ENCODE data around the gene BEST1.
"Not testable (repeated sequence)": the region's sequence is repeated elsewhere in the genome, so short reads cannot be mapped to it uniquely, and the experiment has no call there.

The BEST1 gene

GRCh38 chr11:61949169-61950034 is 749 bp upstream of the BEST1 start:
- DNase-seq (ENCODE audit: low read depth), result no peak

GRCh38 chr11:61951484-61952135 is 1.5 kb downstream of the BEST1 start:
- DNase-seq (ENCODE audit: low read depth), result no peak

DNA sequence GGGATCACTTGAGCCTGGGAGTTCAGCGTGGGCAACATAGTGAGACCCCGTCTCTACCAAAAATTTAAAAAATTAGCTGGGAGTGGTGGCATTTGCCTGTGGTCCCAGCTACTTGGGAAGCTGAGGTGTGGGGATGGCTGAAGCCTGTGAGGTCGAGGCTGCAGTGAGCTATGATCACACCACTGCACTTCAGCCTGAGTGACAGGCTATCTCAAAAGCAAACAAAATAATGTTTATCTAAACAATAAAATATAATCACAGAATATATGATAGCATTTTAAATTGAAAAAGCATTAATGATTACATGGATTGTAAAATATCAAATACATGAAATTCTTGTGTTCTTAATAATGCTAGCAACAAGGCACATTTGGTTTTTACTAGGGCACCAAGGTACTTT is 2.7 kb downstream of the BEST1 start:
- no peak for DNase-seq (ENCODE audit: low read depth)

DNA sequence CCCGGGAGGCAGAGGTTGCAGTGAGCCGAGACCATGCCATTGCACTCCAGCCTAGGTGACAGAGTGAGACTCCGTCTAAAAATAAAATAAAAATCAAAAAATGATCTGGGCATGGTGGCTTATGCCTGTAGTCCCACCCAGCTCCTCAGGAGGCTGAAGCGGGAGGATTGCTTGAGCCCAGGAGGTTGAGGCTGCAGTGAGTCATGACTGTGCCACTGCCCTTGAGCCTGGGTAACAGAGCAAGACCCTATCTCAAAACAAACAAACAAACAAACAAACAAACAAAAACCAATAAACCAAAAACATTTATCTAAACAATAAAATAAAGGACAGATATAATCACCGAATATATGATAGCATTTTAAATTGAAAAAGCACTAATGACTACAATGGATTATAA is 3.5 kb downstream of the BEST1 start:
- DNase-seq (ENCODE audit: low read depth), result not testable (repeated sequence)

GRCh38 chr11:61954106-61954850 is 4.1 kb downstream of the BEST1 start:
- no peak for DNase-seq (ENCODE audit: low read depth)

- DNase-seq (ENCODE audit: low read depth), result no peak
Measured at GRCh38 chr11:61954851-61955421, 4.8 kb downstream of the BEST1 start.

- DNase-seq (ENCODE audit: low read depth), result no peak
Measured at GRCh38 chr11:61955422-61956135, 5.4 kb downstream of the BEST1 start.

DNA sequence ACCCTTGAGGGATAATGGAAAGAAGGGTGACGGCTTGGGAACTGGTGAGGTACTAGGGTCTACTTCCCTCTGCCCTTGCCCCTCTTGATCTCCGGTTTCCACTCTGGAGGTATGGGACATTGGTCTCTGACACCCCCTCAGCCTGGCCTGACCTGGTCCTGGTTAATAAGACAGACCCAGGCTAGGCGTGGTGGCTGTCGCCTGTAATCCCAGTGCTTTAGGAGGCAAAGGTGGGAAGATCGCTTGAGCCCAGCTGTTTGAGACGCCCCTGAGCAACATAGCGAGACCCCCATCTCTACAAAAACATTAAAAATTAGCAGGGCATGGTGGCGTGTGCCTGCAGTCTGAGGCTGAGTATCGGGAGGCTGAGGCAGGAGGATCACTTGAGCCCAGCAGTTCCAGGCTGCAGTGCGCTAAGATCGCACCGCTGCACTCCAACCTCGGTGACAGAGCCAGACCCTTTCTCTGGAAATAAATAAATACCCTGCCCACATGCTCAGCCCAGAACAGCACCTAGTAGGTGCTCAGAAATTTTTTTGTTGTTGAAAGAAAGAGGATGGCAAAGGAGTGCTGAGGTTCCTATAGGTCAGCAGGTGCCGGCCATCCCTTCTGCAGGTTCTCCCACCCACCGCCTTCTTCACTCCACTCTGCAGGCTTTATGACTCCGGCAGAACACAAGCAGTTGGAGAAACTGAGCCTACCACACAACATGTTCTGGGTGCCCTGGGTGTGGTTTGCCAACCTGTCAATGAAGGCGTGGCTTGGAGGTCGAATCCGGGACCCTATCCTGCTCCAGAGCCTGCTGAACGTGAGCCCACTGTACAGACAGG is 6.3 kb downstream of the BEST1 start:
- DNase-seq (ENCODE audit: low read depth), result no peak

- no peak for DNase-seq (ENCODE audit: low read depth)
Measured at GRCh38 chr11:61957021-61957770, 7.0 kb downstream of the BEST1 start.

DNA sequence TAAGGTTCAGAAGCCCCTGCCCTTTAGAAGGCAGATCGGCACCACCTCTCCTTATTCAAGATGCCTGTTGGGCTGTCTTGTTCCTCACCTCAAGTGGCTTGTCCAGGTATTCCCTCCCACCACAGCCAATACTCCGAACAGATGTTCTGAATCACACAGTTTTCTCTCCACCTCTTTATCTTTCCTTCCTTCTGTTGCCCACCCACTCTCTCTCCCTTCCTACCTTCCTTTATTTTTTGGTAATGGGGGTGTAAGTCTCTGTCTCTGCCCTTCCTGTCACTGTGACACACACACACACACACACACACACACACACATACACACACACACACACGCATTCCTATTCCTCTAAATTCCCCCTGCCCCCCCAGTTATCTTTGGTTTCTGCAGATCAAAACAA is 8.4 kb downstream of the BEST1 start:
- no peak for DNase-seq (ENCODE audit: low read depth)

DNA sequence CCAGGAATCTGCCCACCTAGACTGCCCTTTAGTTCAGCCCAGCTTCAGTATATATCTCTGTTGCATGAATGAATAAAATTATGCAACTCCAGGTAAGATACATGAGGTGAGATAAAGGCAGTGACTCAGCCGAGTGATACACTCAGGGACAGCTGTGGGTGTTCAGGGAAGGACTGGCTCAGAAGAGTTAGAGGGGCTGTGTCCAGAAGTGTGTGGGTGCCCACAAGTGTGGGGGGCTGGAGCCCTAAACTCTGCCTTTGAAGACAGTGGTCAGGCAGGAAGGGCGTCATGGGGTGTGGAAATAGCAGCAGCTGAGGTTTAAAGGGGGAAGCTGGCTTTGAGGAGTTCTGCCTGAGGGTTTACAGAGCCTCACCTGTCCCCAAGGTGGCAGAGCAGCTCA is 9.0 kb downstream of the BEST1 start:
- DNase-seq (ENCODE audit: low read depth), result no peak

- DNase-seq (ENCODE audit: low read depth), result no peak
Measured at GRCh38 chr11:61959678-61960077, 9.5 kb downstream of the BEST1 start.

GRCh38 chr11:61960532-61960931 is 10.4 kb downstream of the BEST1 start:
- no peak for DNase-seq (ENCODE audit: low read depth)

GRCh38 chr11:61961570-61962212 is 11.5 kb downstream of the BEST1 start:
- no peak for DNase-seq (ENCODE audit: low read depth)

GRCh38 chr11:61962213-61963015 is 12.3 kb downstream of the BEST1 start:
- DNase-seq (ENCODE audit: low read depth), result no peak

GRCh38 chr11:61963016-61963281 is 12.8 kb downstream of the BEST1 start:
- DNase-seq (ENCODE audit: low read depth), result no peak

DNA sequence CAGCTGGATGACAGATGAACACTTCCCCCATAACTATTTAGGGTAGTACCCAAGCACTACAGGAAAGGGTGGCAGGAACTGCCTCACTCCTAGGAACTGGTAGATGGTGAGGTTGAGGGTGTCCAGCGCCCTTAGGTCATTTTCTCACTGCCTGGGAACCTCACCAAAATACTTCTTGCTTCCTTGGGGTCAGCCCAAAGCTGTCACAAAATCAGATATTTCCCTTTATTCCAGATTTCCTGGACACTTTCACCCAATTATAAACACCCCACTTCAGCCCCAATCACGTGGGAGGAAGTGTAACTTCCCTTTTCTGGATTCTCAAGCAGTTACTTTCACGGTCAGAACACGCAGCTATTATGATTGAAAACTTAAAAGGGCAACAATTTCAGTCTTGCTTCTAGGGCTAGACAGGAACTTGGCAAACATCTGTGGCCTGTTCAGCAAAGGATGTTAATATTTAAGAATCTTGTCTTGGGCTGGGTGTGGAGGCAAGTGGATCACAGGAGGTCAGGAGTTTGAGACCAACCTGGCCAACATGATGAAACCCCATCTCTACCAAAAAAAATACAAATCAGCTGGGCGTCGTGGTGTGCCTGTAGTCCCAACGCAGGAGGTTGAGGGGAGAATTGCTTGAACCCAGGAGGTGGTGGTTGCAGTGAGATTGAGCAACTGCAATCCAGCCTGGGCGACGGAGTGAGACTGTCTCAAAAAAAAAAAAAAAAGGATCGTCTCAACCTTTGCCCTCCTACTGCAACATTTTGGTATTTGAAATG is 13.3 kb downstream of the BEST1 start:
- DNase-seq (ENCODE audit: low read depth), result no peak

DNA sequence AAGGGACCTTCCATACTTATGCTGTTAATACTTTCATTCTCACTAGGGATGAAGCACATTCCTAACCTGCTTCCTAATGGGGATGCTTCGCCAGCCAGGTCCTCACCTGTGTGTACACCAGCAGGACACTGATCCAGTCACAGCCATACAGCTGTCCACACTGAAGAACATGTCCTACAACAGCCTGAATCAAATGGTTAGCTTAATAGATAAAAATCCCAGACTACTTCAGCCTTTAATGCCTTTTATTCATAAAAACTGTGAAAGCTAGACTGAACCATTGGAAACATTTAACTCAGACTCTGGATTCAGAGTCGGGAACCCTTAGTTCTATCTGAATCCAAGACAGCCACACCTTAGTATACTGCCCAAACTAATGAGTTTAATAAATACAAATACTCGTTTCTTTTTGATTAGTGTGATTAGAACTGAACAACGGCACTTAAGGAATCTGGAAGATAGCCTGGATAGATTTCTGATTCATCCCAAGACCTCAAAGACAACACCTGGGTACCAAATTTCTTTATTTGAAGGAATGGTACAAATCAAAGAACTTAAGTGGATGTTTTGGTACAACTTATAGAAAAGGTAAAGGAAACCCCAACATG is 14.0 kb downstream of the BEST1 start:
- no peak for DNase-seq (ENCODE audit: low read depth)

Data from T-helper 22 cell (primary cell).